Measurements from ENCODE around the gene TMEM208.

The TMEM208 gene

DNA sequence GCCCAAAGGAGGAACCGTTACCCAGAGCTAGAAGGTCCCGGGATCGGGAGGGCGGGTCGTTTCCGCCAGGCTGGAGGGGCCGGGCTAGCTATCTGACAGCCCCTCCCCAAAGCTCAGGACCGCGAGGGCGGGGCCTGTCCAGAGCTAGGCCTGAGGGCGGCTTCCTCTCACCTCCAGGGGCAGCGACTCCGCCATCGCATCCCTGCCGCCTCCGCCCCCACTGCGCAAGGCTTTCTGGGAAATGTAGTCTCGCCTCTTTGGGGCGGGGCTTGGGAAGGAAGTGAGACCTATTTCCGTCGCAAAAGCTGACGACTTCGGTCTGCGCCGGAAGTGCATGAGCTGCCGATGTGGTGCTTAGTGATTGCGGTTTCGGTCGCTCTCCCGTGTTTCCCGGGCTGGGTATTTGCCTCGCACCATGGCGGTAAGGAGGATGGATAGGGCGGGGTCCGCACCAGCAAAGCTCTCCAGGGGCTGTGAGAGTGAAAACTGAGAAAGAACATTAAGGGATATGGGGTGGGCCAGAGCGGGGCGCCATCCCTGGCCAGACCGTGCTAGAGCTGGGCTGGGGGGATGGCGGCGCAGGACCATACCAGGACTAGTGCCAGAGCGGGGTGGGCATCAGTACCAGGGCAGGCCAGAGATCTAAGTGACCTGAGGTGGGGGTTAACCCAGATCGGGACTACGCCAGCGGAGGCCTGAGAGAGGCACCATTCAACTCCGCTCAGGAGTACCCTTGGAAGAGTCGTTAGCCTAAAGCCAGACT lies at the start of gene TMEM208:
TMEM208 (plus strand) TSS at position 327 of the 763 bp plus-strand sequence; CDS start at position 416, 89 bp downstream.
- peak; percentile 94 for DNase-seq (ENCODE audit: low read depth)

DNA sequence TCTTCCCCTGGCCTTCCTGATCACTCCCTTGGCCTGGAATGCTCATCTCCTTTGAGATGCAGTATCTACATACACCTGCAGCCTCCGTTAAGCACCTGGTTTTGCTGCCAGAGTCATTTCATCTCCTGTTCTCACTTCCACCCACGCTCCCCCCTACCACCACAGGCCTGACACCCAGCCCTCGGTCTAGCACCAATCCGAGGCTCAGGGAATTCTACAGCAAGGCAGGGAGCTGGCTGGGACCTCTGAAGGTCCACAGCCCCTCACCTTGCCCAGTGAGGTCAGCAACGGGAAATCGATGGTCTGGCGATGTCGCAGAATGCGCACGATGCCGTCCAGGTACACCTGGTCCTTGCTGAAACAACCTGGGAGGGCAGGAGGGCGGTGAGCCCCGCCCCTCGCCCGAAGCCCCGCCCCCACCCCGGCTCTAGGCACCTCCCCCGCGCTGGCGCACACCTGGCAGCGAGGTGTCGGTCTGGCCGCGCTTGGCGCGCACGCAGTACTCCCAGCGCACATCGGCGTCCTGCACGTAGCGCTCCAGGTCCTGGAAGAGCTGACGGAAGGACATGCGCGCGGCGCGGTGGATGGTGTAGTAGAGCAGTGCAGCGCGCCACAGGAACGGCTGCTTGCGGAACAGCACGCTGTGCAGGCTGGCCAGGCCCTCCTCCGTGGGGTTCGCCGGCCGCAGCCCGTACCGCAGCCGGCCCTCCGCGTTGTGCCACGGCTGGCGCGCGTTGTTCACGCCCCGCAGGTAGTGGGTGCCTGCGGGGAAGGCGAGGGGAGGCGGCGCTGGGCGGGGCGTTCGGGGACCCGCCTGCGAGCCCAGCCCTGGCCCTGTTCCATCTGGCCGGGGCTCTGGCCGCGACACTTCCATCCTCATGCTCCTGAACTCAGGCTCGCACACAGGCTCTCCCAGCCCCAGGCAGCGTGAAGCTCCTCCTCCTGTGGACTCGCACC lies 48.9 kb upstream of the TMEM208 start:
- peak; percentile 50 for DNase-seq (ENCODE audit: low read depth)

DNA sequence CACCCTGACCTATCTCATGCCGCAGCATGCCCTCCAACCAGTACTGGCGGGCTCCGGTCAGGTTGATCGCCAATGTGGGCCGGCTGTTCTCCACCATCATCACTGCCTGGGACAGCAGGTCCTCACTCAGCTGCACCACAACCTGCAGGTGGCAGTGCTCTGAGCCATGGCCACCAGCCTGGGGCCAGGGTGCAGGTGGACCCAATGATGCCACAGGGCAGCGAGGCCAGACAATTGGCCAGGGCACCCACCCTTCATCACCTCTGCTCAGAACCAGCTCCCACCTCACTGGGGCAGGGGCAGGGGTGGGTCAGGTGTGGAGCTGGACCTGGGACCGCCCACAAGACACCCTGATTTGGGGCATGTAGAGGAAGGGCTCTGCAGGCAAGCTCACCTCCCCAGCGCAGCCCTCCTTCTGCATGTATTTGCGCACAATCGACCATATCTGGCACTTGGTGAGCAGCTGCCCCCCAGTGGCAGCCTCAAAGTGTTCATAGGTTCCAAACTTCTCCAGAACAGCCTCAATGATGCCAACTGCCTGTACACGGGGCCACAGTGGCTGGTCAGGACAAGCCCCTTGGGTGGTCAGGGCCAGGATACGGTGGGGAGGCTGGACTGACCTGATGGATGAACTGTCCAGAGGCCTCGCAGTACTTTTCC lies 47.4 kb upstream of the TMEM208 start:
- no peak for DNase-seq (ENCODE audit: low read depth)

DNA sequence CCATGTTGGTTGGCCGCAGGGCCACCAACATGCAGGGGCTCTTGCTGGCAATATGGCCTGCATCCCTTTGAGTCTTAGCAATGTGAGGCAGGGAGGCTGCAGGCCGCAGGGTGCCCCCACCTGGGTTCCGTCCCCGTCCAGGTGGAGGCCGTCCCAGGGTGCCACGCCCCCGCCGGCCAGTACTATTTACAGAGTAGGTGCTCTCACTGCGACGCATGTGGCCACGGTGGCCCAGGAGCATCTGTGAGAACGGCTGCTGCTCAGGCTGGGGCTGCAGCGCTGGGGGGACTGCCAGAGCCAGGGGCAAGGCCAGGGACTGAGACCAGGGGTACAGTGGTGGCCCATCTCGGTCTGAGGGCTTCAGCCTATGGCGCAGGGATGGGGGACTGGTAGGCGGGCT lies 46.8 kb upstream of the TMEM208 start:
- DNase-seq (ENCODE audit: low read depth), result no peak

DNA sequence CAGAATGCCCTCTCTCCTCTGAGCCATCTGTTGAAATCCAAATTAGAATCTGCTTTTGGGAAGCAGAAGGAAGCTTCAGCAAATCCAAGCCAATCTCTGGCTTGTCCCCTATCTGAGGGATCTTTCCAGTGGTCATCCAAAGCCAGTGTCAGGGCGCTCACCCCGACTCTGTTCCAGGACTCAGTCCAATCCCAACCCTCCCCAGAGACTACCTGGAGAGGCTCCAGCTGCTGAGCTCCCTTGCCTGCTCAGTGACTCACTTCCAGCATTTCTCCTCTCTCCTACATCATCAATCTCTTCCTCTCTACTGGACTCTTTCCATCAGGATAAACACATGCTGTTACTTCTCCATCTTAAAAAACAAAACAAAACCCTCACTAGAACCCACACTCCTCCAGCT lies 45.6 kb upstream of the TMEM208 start:
- no peak for DNase-seq (ENCODE audit: low read depth)

DNA sequence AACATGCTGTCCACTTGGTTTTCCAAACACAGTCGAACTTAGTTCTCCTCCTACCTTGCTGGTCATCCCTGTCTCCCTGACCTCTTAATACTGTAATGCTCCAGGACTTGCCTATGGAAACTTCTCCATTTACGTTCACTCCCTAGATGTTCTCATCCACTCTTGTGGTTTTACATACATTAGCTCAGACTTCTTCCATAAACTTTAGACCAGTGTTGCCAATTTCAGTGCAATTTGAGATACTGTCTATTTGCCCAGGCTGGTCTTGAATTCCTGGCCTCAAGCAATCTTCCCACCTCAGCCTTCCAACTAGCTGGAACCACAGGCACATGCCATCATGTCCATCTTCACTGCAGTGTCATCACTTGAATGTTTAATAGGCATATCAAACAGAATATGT lies 44.6 kb upstream of the TMEM208 start:
- no peak for DNase-seq (ENCODE audit: low read depth)

DNA sequence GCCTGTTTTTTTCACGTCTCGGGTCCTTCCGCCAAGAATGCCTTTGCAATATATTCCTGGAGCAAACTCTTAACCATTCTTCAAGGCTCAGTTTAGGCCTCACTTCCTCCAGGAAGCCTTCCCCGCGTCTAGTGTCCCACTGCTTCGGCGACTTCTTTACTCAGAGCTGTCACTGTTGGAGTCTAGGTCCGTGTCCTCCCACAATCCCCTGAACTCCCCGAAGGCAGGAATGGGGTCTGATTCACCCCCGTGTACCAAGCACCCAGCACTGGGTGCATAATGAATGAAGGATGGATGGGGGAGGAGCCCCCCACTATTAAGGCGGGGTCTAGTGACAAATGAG lies 43.7 kb upstream of the TMEM208 start:
- DNase-seq (ENCODE audit: low read depth), result no peak

DNA sequence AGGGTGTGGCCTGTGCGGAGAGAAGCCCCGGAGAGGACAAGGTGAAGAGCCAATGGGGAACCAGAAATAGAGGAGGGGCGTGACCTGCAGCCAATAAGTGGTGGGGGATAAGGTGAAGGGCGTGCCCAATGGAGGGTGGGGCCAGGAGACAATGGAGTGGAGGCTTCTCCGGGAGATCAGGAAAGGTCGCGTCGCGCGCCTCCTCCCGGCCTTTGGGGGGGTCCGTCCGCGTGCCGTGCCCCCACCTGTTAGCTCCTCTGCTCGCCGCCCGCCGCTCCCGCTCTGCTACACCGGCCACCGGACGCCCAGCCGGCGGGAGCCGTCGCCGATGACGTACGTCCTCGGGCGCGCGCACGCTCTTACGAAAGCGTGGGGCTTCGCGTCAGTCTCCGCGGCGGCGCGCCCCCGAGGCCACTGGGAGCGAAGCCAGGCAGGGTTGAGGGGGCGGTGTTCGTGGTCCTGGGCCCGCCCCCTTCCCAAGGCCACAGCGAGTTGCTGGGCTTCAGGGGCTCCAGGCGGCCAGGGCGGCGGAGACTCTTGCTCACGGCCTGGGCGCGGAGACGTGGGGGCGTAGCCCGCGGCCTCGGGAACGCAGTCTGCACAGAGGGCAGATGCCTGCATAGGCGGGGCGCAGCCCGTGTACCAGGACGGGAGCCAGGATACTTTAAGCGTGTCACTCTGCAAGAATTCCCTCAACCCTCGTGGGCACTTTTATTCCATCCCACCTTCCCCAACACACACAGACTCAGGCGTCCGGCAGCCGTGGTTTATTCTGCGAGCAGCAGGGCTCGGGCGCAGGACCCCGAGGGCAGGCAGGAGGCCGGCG lies 43.1 kb upstream of the TMEM208 start, which contains the start of gene MATCAP1:
MATCAP1 (minus strand) TSS at position 337 of the 826 bp plus-strand sequence. CDS start 3,353 bp downstream, outside the sequence.
- DNase-seq (ENCODE audit: low read depth), result peak; percentile 83

DNA sequence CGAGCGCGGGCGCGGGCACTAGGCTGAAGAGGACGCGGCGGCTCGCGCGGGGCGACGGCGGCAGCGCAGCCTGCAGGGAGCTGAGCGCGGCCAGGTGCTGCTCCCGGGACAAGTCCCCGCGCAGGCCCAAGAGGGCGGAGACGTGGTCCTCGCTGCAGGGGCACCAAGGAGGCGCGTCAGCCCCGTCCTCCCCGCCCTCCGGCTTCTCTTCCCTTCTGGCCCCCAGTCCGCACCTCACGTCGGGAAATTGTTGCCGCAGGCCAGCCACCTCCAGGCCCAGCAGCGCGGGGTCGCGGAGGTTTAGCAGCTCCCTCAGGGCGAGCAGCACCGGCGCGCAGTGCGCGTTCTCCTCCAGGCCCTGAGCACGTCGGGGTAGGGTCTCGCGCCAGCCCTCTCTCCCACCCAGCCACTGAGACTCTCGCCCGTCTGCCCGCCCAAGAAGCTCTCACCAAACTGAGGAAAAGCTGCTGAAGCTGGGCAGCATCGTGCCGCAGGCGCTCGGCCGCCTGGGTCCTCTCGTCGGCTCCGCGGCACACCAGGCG lies 42.4 kb upstream of the TMEM208 start:
- DNase-seq (ENCODE audit: low read depth), result no peak

DNA sequence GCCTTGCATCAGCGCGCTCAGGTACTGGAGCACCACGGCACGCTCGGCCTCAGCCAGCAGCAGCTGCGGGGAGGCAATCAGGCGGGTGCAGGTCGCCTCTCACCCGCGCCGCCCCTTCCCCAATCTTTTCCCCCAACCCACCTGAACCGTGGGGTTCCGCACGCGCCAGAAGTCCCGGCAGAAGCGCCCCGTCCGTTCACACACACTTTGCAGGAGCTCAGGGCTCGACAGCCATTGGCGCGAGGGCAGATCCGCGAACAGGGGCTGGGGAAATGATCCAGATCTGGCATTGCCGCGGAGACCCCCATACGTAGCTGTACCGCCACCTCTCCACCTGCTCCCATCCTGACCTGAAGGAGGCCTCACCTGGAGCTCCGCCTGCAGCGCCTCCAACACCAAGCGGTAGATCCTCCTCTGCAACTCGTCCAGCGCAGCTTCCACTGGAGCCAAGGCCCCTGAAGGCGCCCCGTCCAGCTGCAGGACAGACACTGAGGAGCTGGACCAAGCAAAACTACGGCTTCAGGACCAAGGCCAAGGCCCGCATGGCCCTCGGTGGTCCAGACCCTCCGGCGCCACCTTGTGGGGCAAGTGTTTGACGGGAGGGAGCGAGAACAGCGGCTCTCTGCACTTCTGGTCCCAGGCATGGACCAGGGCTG lies 41.8 kb upstream of the TMEM208 start:
- DNase-seq (ENCODE audit: low read depth), result peak; percentile 66

DNA sequence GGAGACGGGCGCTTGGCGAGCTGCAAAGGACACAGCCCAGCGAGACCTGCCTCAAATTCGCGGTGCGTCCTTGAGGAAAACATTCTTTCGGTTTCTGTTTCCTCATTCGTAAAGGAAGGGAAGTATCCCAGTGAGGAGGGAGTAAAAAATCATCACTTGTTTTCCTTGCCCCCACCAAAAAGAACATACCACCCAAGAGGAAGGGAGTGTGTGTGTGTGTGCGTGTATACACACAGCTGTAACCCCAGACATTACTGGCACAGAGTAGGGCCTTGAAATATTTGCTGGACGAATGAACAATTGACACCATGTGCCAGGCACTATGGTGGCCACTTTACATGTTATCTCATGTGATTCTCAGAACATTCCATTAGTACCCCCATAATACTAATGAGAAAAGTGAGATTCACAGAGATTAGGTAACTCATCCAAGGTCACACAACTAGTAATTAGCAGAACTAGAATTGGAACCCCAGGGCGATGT lies 41.2 kb upstream of the TMEM208 start:
- no peak for DNase-seq (ENCODE audit: low read depth)

DNA sequence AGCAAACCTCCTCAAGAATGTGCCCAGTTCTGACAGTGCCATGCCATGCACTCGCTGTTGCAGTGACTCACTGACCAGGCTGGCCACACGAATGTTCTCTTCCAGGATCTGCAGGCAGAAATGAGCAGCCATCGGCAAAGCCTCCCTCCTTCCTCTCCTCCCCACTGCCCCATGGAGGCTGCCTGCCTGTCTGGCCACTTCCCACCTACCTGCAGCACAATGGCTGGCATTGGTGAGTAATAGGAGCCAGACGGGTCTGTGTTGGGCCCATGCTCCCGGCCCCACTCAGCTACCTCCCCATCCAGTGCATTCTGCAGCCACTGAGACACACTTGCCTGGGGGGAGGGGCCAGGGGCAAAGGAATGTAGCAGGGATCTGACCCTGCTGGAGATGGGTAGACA lies 40.4 kb upstream of the TMEM208 start:
- DNase-seq (ENCODE audit: low read depth), result no peak

DNA sequence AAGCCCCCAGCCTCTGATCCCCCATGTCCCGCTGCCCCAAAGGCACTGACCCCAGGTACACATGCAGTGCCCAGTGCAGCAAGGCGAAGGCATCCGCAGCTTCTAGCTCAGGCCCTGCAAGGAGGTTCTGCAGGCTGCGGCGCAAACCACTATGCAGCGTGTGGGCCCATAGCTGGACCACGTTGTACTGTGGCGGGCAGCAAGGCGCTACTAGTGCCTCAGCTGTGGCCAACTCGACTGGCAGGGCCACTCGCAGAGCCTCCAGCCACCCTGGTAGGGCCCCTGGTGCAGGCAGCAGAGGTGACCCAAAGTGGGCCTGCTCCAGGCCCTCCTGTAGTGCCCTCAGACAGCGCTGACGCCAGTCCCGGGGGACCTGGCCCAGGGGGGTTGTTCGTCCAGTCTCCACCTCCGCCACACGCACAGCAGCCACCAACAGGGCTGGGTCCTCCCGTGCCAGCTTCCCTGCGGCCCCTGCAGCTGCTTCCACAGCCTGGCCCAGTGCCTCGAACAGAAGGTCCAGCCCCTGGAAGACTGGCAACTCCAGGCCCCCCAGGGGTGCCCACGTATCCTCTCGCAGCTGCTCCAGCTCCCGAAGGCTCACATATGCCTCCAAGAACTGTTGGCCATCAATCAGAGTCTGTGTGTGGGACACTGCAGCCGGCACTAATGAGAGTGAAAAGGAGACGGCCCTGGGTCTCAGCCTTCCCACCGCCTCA lies 39.6 kb upstream of the TMEM208 start:
- DNase-seq (ENCODE audit: low read depth), result no peak

DNA sequence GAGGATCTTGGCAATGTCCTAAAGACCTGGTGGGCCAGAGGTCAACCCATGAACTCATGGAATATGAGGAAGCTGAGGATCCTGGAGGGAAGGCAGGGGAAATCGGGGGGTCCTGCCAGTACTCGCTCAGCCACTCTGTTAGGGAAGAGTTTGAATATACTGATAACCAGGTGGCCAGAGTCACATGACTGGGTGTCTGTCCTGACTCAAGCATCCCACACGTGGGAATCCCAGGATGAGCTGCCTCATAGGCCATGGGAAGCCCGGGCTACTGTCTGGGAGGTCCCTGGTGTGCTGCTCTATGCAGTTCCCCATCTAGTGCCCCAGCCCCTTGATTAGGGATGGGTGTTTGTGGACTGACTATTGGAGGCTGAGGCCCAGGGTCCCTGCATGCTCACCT lies 38.6 kb upstream of the TMEM208 start:
- no peak for DNase-seq (ENCODE audit: low read depth)

DNA sequence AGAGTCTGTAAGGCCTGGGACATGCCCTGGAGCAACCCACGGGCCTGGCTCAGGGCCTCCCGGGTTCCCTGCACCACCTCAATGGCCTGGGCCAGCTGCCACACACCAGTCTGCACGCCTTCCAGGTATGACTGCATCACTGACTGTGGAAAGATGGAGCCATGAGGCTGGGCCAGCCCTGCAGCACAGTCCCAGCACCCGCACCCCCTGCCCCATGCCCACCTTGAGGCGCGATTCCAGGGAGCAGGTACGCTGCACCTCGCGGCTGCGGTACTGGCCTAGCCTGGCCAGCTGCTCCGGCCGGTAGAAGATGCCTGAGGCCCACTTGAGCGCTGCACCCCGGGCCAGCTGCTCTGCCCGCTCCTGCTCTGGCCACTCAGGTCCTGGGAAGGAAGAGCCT lies 38.1 kb upstream of the TMEM208 start:
- DNase-seq (ENCODE audit: low read depth), result no peak

DNA sequence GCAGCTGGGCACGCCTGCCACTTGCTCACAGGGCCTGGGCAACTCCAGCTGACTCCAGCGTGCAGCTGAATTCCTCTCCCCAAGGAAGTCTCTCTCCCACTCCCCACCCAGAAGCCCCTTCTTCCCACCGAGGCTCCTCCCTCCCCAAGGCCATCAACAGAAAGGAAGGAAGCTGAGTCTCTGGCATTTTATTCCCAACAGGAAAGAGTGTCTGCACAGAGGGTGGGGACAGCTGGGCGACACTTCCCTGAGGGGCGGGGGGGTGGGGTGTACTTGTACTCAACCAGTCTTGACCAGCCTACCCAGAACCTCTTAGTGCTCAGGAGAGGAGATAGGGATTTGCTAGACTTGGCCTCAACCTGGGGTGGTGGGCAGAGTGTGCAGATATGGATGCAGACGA lies 36.9 kb upstream of the TMEM208 start, which contains the start of gene EXOC3L1:
EXOC3L1 (minus strand) TSS at position 96 of the 400 bp plus-strand sequence. CDS start 460 bp downstream, outside the sequence.
- no peak for DNase-seq (ENCODE audit: low read depth)

DNA sequence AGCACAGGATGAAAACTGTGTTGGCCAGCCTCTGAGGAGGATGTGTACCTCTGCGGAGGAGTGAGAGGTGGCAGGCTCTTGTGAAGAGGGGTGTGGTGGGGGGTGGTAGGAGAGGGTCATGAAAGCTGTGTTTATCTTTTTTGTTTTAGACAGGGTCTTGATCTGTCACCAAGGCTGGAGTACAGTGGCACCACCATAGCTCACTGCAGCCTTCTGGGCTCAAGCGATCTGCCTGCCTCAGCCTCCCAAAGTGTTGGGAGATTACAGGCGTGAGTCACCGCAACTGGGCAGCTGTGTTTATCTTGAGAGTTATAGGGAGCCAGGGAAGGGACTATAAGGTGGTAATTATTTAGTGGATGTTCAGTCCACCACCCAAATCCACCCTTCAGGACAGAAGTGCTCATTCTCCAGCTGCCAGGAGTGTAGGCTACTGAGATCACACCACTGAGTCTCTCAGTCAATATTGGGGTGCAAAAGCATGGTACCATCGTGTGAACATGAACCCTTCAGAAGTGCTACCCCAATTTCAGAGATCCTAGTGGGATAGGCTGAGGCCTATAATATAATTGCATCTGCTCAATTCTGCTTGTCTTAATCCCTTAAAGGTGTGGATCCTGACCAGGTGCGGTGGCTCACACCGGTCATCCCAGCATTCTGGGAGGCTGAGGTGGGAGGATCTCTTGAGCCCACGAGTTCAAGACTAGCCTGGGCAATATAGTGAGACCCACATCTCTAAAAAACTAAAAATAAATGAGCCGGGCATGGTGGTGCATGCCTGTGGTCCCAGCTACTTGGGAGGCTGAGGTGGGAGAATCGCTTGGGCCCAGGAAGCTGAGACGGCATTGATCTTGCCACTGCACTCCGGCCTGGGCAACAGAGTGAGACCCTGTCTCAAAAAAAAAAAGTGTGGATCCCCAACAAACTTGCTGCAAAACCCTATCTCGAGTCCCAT lies 36.2 kb upstream of the TMEM208 start:
- DNase-seq (ENCODE audit: low read depth), result no peak

DNA sequence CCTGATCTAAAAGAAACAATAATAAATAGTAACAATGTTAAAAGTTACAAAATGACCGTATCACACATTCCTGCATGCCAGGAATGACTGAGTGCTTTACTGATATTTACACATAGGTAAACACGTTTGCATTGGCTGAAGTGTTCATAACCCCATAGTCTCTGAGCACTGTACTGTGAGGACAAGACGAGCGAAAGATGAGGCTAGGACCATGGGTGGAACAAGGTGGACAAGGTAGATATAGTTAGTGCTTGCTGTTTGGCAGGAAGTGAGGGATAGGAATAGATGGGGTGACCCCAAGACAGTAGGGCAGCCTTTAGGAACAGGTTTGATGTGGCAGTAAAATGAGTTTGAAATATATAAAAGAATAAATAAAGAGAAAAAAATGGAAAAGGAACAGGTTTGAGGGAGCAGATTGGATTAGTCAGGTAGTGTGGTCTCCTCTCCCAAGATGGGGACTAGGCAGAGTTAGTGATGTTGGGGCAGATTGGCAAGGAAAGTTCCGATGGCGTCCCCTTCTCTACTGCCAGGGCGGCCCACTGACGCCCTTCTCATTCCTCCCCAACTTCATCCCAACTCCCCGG lies 35.4 kb upstream of the TMEM208 start:
- no peak for DNase-seq (ENCODE audit: low read depth)

All from activated T-helper 1 cell treated with Interleukin-2 at 50 U/mL for 16 hours (primary cell).